Fibroblast of skin of right biceps (primary cell): ENCODE data around the gene ZKSCAN8.

ENCODE experiments used
- DNase-seq: peaks from one replicate; pipeline ENCODE4 v3.0.0-alpha.2; 2013

ZKSCAN8 gene

GRCh38 chr6:28207510-28208110, 65.9 kb downstream of the ZKSCAN8 start:
- DNase-seq = peak; percentile 23

- no peak for DNase-seq
Observed at GRCh38 chr6:28208111-28208659, 66.5 kb downstream of the ZKSCAN8 start.
